ENCODE measurements around the gene GRIK1. TPM values are rescaled to one million over a fixed set of nuclear protein-coding genes. Genes with fewer than 3 reads are reported as not detected.

The GRIK1 gene
- total RNA-seq, 2 experiments from 2014 or later: not detected

GRCh38 chr21:29637134-29637533 is 302.7 kb downstream of the GRIK1 start:
- Mint-ChIP-seq H3K27ac (no peak overlapping the region), H3K4me3 (no peak overlapping the region)

GRCh38 chr21:29634418-29634817 is 305.4 kb downstream of the GRIK1 start:
- Mint-ChIP-seq H3K27ac (no peak overlapping the region), H3K9me3 (no peaks in the 10 kb centered on the region), H3K36me3 (ENCODE audit: low read depth) (no peaks in the 10 kb centered on the region), H3K27me3 (no peaks in the 10 kb centered on the region), H3K4me1 (ENCODE audit: low read depth) (no peaks in the 10 kb centered on the region), H3K4me3 (no peak overlapping the region)
- TF ChIP-seq, protein P1, sequence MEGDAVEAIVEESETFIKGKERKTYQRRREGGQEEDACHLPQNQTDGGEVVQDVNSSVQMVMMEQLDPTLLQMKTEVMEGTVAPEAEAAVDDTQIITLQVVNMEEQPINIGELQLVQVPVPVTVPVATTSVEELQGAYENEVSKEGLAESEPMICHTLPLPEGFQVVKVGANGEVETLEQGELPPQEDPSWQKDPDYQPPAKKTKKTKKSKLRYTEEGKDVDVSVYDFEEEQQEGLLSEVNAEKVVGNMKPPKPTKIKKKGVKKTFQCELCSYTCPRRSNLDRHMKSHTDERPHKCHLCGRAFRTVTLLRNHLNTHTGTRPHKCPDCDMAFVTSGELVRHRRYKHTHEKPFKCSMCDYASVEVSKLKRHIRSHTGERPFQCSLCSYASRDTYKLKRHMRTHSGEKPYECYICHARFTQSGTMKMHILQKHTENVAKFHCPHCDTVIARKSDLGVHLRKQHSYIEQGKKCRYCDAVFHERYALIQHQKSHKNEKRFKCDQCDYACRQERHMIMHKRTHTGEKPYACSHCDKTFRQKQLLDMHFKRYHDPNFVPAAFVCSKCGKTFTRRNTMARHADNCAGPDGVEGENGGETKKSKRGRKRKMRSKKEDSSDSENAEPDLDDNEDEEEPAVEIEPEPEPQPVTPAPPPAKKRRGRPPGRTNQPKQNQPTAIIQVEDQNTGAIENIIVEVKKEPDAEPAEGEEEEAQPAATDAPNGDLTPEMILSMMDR (IDR thresholded peaks at IDR 0.05): no peak
- no peak for DNase-seq
- no peak for ATAC-seq
- intact Hi-C loops (cut with micrococcal nuclease): no loop called here
- ChIA-PET POLR2A (interaction anchor here (0.6 to 1.0 kb wide), 2 partner anchors 44 to 399 kb away, joined by 3 to 4 read pairs; no protein-coding TSS in a partner anchor), CTCF (interaction anchor here (0.8 kb wide), 1 partner anchor 10 kb away, joined by 3 read pairs; no protein-coding TSS in a partner anchor)

More at GRCh38 chr21:29637134-29637533, 302.7 kb downstream of the GRIK1 start:
- Mint-ChIP-seq H3K27me3 (no peaks in the 10 kb centered on the region), H3K36me3 (ENCODE audit: low read depth) (no peaks in the 10 kb centered on the region), H3K9me3 (no peaks in the 10 kb centered on the region), H3K4me1 (ENCODE audit: low read depth) (peaks cover 5% of the 10 kb centered on the region)
- CTCF ChIA-PET: no interaction called here
- ATAC-seq: no peak
- no peak for DNase-seq
- TF ChIP-seq, protein P1 (IDR thresholded peaks at IDR 0.05): no peak
- POLR2A ChIA-PET: no interaction called here
- intact Hi-C loops (cut with micrococcal nuclease): no loop called here

- intact Hi-C loops (cut with micrococcal nuclease): no loop called here
- Mint-ChIP-seq H3K4me3 (no peak overlapping the region), H3K4me1 (ENCODE audit: low read depth) (no peaks in the 10 kb centered on the region), H3K9me3 (no peaks in the 10 kb centered on the region), H3K27ac (no peak overlapping the region), H3K27me3 (no peaks in the 10 kb centered on the region), H3K36me3 (ENCODE audit: low read depth) (no peaks in the 10 kb centered on the region)
- CTCF ChIA-PET: no interaction called here
- TF ChIP-seq, protein P1 (IDR thresholded peaks at IDR 0.05): no peak
- POLR2A ChIA-PET: no interaction called here
- DNase-seq (no peak), ATAC-seq (no peak)
Measured at GRCh38 chr21:29633756-29634155, 306.0 kb downstream of the GRIK1 start.

DNA sequence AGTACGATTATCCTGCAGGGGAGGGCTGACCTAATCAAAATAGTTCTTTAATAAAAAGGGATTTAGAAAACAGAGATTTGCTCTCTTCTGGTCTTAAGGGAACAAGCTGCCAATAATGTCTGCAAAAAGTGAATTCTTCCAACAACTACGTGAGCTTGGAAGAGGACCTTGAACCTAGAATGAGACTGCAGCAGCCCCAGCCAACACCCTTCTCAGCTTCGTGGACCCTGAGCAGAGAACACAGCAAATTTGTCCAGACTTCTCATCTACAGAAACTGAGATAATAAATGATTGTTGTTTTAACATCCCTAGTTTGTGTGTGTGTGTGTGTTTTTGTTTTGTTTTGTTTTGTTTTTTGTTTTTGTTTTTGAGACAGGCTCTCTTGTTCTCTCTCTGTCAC is 309.4 kb downstream of the GRIK1 start:
- no peaks in the 10 kb centered on the region for H3K36me3 Mint-ChIP-seq (ENCODE audit: low read depth)
- no peaks in the 10 kb centered on the region for H3K4me1 Mint-ChIP-seq (ENCODE audit: low read depth)
- no peaks in the 10 kb centered on the region for H3K27me3 Mint-ChIP-seq
- no peak for ATAC-seq
- DNase-seq: no peak
- no peak overlapping the region for H3K4me3 Mint-ChIP-seq
- CTCF ChIA-PET: no interaction called here
- intact Hi-C loops (cut with micrococcal nuclease): no loop called here
- H3K27ac Mint-ChIP-seq: no peak overlapping the region
- H3K9me3 Mint-ChIP-seq: no peaks in the 10 kb centered on the region
- POLR2A ChIA-PET: no interaction called here
- TF ChIP-seq, protein P1 (IDR thresholded peaks at IDR 0.05): no peak

GRCh38 chr21:29627905-29628304 is 311.9 kb downstream of the GRIK1 start:
- Mint-ChIP-seq H3K27ac (no peak overlapping the region), H3K9me3 (no peaks in the 10 kb centered on the region), H3K4me3 (no peak overlapping the region), H3K4me1 (ENCODE audit: low read depth) (no peaks in the 10 kb centered on the region), H3K36me3 (ENCODE audit: low read depth) (no peaks in the 10 kb centered on the region), H3K27me3 (no peaks in the 10 kb centered on the region)
- ATAC-seq (no peak), DNase-seq (no peak)
- intact Hi-C loops (cut with micrococcal nuclease): no loop called here
- ChIA-PET POLR2A (no interaction called here), CTCF (no interaction called here)
- TF ChIP-seq, protein P1 (IDR thresholded peaks at IDR 0.05): no peak
